Forelimb muscle (tissue), 1 donor: Measurements from ENCODE around the gene CRY2. TPM values are rescaled to one million over a fixed set of nuclear protein-coding genes. Genes with fewer than 3 reads are reported as not detected.
A peak's percentile ranks its signal among the peaks of the same experiment; 100 is the strongest.
"Not testable (repeated sequence)": the region's sequence is repeated elsewhere in the genome, so short reads cannot be mapped to it uniquely, and the experiment has no call there.

Source experiments
- DNase-seq: peaks from one replicate; pipeline ENCODE4 v3.0.0-alpha.2; 2013; ENCODE audit warnings: low read depth
- polyA plus RNA-seq: library from polyadenylated mRNA; unstranded; fragments of 120-200 nt; gene quantifications from one replicate; pipeline ENCODE4 v1.2.1, GENCODE V29; 2013; ENCODE audit not compliant: insufficient read length

Gene CRY2
- 25.9 TPM for polyA plus RNA-seq

- DNase-seq = peak; percentile 77
These were observed at the start of gene CRY2 for GRCh38 chr11:45846974-45847910. CRY2 (plus strand) TSS chr11:45847475; CDS start chr11:45847491, 16 bp downstream.

DNA sequence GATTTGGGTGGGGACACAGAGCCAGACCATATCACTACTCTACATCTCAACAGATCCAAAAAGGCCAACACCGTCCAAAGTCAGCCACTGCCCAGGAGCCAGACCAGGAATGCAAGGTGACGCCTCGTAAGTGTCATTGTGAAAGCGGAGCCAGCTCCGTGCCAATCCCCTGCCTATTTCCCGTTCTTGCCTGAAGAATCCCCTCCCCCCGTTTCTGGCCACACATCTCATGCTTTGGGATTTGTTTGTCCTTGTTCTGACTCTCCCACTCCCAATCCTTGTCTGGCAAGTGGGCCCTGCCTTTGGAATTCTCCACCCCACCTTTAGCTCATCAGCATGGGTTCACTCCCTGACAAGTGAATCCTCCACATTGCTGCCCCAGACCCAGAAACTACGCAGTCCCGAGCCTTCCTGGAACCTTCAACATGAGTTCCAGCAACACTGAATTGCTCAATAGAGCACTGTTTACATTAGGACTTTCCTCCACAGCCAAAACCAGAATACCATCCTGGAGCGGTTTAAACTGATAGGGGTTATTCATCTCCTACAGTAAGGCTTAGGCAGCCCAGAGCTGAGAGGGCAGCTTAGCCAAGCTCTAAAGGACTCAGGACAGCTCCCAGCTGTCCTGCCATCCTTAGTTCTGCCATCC is 48.4 kb upstream of the CRY2 start:
- DNase-seq = no peak

GRCh38 chr11:45799562-45799961 is 47.7 kb upstream of the CRY2 start:
- no peak for DNase-seq

DNA sequence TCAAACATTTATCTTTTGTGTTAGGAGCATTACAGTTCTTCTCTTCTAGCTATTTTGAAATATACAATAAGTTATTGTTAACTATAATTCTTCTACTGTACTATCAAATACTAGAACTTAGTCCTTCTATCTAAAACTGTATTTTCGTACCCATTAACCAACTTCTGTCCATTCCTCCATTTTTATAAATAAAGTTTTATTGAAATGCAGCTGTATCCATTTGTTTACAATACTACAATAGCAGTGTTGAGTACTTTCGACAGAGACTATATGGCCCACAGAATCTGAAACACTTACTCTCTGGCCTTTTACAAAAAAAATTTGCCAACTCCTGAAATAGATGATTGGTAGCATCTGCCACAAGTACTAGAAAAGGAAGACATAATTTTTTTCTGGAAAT is 47.0 kb upstream of the CRY2 start:
- no peak for DNase-seq

GRCh38 chr11:45801723-45802315 is 45.5 kb upstream of the CRY2 start:
- DNase-seq = no peak

DNA sequence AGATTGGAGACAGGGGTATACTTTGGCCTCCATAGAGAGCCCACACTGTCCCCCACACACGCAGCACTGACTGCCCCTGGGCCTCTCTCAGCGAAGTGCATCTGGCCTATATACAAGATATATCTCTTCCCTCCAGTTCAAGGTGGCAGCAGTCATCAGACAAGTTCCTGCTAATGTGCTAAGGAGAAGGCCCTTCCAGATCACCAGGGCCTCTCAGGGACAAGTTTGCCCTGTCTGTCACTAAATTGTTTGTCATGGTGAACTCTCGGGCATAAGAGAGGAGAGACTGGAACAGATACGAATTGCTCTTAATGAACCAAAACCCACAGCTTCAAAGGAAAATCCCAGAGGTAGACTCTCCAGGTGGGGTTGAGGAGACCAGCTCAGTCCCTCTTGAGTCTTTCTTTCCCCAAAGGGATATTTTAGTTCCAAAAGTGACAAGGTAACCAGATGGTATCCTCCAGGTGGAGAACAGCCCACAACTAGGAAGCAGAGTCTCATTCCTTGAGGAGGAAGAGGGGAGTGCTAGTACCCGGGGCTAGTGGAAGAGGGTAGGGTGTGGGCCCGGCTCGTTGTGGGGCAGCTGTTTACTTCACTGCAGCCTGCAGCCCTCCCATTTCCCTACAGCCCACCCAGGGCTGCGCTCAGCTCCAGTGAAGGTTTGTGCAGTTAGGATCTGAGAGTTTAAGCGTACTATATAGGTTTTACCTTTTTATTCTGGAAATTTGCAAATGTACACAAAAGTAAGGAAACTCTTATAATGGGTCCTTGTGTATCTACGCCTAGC is 44.6 kb upstream of the CRY2 start:
- DNase-seq = no peak

- no peak for DNase-seq
These were observed 43.1 kb upstream of the CRY2 start for GRCh38 chr11:45803971-45804760.

- peak; percentile 68 for DNase-seq
These were observed 42.4 kb upstream of the CRY2 start, which contains the start of gene SLC35C1 for GRCh38 chr11:45804761-45805304. SLC35C1 (plus strand) TSS chr11:45805149; CDS start chr11:45805802, 653 bp downstream.

DNA sequence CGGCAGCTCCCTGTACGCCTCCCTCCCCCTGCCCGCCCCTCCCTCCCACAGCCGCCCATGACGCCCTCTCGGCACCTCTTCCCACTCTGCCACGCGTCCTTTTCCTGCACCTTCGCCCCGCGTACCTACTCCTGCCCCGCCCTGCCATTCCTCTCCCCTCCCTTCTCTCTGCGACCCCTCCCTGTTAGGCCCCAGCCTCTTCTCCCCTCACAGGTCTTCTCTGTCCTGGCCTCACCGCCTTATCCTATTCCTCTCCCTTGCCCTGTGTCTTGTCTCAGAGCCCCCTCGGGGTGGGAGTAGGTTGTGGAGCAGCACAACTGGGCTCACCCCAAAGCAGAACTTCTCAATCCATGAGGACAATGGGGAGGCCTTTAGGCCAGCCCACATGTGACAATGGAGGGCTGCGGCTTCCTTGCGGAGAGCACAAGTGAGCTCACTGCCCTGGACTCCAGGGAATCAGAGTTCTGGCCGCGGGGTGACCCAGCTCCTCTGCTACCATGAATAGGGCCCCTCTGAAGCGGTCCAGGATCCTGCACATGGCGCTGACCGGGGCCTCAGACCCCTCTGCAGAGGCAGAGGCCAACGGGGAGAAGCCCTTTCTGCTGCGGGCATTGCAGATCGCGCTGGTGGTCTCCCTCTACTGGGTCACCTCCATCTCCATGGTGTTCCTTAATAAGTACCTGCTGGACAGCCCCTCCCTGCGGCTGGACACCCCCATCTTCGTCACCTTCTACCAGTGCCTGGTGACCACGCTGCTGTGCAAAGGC is 41.8 kb upstream of the CRY2 start:
- peak; percentile 29 for DNase-seq

DNA sequence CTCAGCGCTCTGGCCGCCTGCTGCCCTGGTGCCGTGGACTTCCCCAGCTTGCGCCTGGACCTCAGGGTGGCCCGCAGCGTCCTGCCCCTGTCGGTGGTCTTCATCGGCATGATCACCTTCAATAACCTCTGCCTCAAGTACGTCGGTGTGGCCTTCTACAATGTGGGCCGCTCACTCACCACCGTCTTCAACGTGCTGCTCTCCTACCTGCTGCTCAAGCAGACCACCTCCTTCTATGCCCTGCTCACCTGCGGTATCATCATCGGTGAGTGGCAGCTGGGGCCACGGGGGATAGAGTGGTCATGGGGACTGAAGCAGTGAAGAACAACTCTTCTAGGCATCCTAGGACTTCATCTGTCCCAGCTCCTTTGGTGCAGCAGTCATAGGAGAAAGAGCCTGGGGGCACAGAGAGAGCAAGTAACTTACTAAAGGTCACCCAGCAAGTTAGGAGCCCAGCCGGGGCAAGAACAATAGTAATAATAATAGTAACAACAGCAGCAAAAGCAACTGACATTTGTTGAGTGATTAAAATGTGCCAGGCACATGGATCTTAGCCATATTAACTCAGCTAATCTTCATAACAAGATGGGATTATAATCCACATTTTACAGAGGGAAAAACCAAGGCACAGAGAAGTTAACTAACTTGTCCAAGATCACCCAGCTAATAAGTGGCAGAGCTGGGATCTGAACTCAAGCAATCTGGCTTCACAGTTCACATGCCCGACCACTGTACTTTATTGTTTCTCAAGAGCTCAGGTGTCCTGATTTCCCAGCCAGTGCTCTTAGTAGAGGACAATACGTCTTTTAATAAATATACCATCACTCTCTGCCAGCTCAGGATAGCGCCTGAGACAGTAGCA is 41.0 kb upstream of the CRY2 start:
- no peak for DNase-seq

- no peak for DNase-seq
These were observed 40.1 kb upstream of the CRY2 start for GRCh38 chr11:45806937-45807791.

GRCh38 chr11:45807792-45808238 is 39.5 kb upstream of the CRY2 start:
- no peak for DNase-seq

- not testable (repeated sequence) for DNase-seq
These were observed 38.8 kb upstream of the CRY2 start for GRCh38 chr11:45808427-45808826.

DNA sequence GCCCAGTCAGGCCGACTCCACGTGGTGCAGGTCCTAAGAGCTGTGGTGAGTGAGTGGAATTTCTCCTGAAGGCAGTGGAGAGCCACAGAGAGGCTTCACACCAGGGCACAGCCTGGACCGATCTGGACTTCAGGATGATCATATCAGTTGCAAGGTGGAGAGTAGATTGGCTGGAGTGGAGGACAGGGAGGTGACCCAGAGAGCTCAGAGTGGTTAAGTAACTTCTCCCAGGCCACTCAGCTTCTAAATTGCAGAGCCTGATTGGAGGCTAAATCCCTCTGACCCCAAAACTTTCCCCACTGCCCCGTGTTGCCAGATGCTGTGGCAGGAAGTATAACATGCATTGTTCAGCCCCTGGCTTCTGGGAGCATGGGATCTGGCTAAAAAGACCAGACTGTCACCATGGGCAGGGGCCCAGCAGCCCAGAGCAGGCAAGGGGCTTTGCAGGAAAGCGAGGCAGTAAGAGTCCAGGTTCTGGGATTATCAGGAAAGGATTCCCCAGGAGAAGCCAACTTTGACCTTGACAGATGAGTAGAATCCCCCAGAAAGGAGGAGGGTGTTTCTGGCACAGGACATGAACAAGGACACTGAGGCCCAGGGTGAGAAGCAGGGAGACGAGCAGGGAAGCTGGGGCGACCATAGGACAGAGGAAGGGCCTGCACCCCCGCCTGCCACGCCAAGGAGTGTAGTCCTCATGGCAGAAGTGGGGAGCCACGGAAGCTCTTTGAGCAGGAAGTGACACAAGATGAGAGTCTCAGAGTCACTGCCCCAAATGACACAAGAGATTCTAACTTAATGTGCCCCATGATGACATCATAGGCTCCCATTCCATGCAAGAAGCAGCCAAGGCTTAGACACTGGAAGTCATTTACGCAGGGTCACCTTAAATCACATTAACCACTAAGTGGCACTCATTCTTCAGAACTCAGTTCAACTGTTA is 37.5 kb upstream of the CRY2 start:
- no peak for DNase-seq

DNA sequence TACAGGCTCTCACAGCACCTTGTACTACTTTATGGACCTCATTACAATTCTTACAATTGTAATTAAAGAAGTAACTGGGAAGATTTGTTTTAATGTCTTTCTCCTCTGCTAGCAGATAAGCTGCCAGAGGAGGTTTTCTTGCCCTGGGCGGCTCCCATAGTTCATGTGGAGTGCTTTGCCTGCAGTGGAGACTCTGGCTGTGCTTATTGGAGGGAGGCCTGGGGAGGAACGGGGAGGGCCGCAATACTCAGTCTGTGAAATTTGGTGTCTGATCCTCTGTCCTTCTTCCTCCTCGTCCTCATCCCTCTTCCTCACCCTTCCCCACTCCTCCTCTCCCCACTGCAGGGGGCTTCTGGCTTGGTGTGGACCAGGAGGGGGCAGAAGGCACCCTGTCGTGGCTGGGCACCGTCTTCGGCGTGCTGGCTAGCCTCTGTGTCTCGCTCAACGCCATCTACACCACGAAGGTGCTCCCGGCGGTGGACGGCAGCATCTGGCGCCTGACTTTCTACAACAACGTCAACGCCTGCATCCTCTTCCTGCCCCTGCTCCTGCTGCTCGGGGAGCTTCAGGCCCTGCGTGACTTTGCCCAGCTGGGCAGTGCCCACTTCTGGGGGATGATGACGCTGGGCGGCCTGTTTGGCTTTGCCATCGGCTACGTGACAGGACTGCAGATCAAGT is 36.7 kb upstream of the CRY2 start:
- DNase-seq = no peak

DNA sequence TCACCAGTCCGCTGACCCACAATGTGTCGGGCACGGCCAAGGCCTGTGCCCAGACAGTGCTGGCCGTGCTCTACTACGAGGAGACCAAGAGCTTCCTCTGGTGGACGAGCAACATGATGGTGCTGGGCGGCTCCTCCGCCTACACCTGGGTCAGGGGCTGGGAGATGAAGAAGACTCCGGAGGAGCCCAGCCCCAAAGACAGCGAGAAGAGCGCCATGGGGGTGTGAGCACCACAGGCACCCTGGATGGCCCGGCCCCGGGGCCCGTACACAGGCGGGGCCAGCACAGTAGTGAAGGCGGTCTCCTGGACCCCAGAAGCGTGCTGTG is 36.2 kb upstream of the CRY2 start:
- no peak for DNase-seq
